Left hindlimb (tissue), 1 donor: ENCODE results near the gene ZNF407.

Experiments
- DNase-seq: peaks from one replicate; pipeline ENCODE4 v3.0.0-alpha.2; 2018

The ZNF407 gene

GRCh38 chr18:75110311-75110710, 512.6 kb downstream of the ZNF407 start:
- no peak for DNase-seq

- DNase-seq, result no peak
These were observed 513.3 kb downstream of the ZNF407 start for GRCh38 chr18:75110846-75111415.

GRCh38 chr18:75111760-75112159, 514.1 kb downstream of the ZNF407 start:
- DNase-seq, result no peak

- no peak for DNase-seq
These were observed 514.8 kb downstream of the ZNF407 start for GRCh38 chr18:75112186-75113096.

GRCh38 chr18:75113455-75113854, 515.8 kb downstream of the ZNF407 start:
- no peak for DNase-seq

GRCh38 chr18:75114231-75114764, 516.6 kb downstream of the ZNF407 start:
- no peak for DNase-seq
